SU-DHL-6 (cell line): ENCODE measurements around the gene TAF11.

Source experiments
- H2AFZ ChIP-seq: fragments of 200-600 bp; sonication (generic); 2 replicates; pipeline ENCODE4 v1.6.1; 2014; ENCODE audit warnings: low read depth, mild to moderate bottlenecking, moderate library complexity, mixed read lengths, antibody characterized with exemption, low read length; ENCODE audit not compliant: severe bottlenecking
- H3F3A ChIP-seq: fragments of 200-600 bp; shearing (Covaris generic); 2 replicates; pipeline ENCODE4 v1.6.0; 2016; ENCODE audit warnings: antibody characterized with exemption, mild to moderate bottlenecking; ENCODE audit not compliant: insufficient read depth
- H3K27ac ChIP-seq: fragments of 200-600 bp; sonication (generic); 2 replicates; pipeline ENCODE4 v1.5.1; 2016; ENCODE audit warnings: low read depth, mild to moderate bottlenecking, low read length, moderate library complexity, mixed read lengths
- H3K27me3 ChIP-seq: fragments of 200-600 bp; sonication (generic), shearing (Covaris generic); 2 replicates; pipeline ENCODE4 v1.6.0; 2014; ENCODE audit warnings: mild to moderate bottlenecking, low read length
- H3K36me3 ChIP-seq: fragments of 200-600 bp; sonication (generic); 2 replicates; pipeline ENCODE4 v1.6.1; 2014; ENCODE audit warnings: mild to moderate bottlenecking, low read length, mixed read lengths
- H3K4me2 ChIP-seq: fragments of 300-600, 200-600 bp; shearing (Covaris generic), sonication (generic); 2 replicates; pipeline ENCODE4 v1.6.0; 2014; ENCODE audit warnings: low read length, low read depth, mild to moderate bottlenecking; ENCODE audit not compliant: poor library complexity, severe bottlenecking
- H3K4me3 ChIP-seq: fragments of 200-600 bp; sonication (generic); 2 replicates; pipeline ENCODE4 v1.5.1; 2014; ENCODE audit warnings: antibody characterized with exemption, low read length, mild to moderate bottlenecking, mixed read lengths; ENCODE audit not compliant: insufficient read depth, poor library complexity, severe bottlenecking
- H3K79me2 ChIP-seq: fragments of 200-600 bp; sonication (generic); 2 replicates; pipeline ENCODE4 v1.6.1; 2014; ENCODE audit warnings: mild to moderate bottlenecking, low read length, moderate library complexity; ENCODE audit not compliant: insufficient read depth
- H3K9ac ChIP-seq: fragments of 200-600 bp; sonication (generic); 2 replicates; pipeline ENCODE4 v1.7.0; 2014; ENCODE audit warnings: mild to moderate bottlenecking, low read length
- H3K9me2 ChIP-seq: fragments of 200-600 bp; sonication (generic); replicated peaks from 2 replicates; pipeline ENCODE4 v1.6.1; 2014; ENCODE audit warnings: low read length; ENCODE audit not compliant: insufficient read depth
- H3K9me3 ChIP-seq: fragments of 200-600 bp; sonication (generic); 2 replicates; pipeline ENCODE4 v1.6.1; 2014; ENCODE audit warnings: low read length, mixed read lengths; ENCODE audit not compliant: insufficient read depth
- H4K20me1 ChIP-seq: fragments of 200-600 bp; sonication (generic); 2 replicates; pipeline ENCODE4 v1.6.1; 2014; ENCODE audit warnings: low read depth, mild to moderate bottlenecking, antibody characterized with exemption, low read length, moderate library complexity, mixed read lengths
- EZH2phosphoT487 ChIP-seq: fragments of 200-600 bp; sonication (generic), shearing (Covaris generic); conservative IDR thresholded peaks from 2 replicates; pipeline ENCODE4 v1.6.1; 2018; ENCODE audit warnings: mild to moderate bottlenecking, antibody characterized with exemption, low read length, moderate library complexity, mixed read lengths
- TF ChIP-seq, protein P1 (sequence below): fragments of 200-600 bp; sonication (generic); IDR thresholded peaks from one replicate; pipeline ENCODE4 v1.5.1; 2017; ENCODE audit warnings: antibody characterized with exemption, mild to moderate bottlenecking, low read length, moderate library complexity; ENCODE audit not compliant: insufficient read depth, poor library complexity, severe bottlenecking

Gene TAF11

DNA sequence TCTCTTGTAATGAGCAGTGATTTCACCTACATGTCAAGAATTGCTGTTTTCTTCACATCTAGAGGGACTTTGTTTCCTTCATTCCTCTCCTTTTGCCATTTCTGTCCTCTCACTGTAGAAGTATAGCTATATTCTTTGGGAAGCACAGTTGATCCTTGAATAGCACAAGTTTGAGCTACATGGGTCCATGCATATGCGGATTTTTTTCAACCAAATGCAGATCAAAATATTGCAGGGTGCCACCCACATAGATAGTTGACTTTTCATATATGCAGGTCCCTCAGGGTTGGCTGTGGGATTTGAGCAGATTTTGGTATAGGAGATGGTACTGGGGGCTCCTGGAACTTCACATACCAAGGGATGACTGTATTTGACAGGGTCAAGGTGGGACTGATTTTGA, 54.9 kb downstream of the TAF11 start:
- Histone ChIP-seq H2AFZ (no peak overlapping the region), H3K36me3 (peaks cover 30% of the 10 kb centered on the region; the same call in 1 of the 2 replicates), H3K27me3 (no peaks in the 10 kb centered on the region), H4K20me1 (no peaks in the 10 kb centered on the region), H3K9me2 (no peaks in the 10 kb centered on the region), H3K4me3 (no peak overlapping the region), H3K27ac (no peak overlapping the region), H3K79me2 (no peaks in the 10 kb centered on the region), H3F3A (no peaks in the 10 kb centered on the region), H3K9ac (no peak overlapping the region), H3K9me3 (no peaks in the 10 kb centered on the region), H3K4me2 (no peak overlapping the region)
- TF ChIP-seq, protein P1, sequence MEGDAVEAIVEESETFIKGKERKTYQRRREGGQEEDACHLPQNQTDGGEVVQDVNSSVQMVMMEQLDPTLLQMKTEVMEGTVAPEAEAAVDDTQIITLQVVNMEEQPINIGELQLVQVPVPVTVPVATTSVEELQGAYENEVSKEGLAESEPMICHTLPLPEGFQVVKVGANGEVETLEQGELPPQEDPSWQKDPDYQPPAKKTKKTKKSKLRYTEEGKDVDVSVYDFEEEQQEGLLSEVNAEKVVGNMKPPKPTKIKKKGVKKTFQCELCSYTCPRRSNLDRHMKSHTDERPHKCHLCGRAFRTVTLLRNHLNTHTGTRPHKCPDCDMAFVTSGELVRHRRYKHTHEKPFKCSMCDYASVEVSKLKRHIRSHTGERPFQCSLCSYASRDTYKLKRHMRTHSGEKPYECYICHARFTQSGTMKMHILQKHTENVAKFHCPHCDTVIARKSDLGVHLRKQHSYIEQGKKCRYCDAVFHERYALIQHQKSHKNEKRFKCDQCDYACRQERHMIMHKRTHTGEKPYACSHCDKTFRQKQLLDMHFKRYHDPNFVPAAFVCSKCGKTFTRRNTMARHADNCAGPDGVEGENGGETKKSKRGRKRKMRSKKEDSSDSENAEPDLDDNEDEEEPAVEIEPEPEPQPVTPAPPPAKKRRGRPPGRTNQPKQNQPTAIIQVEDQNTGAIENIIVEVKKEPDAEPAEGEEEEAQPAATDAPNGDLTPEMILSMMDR = no peak
- no peak for TF ChIP-seq EZH2phosphoT487

DNA sequence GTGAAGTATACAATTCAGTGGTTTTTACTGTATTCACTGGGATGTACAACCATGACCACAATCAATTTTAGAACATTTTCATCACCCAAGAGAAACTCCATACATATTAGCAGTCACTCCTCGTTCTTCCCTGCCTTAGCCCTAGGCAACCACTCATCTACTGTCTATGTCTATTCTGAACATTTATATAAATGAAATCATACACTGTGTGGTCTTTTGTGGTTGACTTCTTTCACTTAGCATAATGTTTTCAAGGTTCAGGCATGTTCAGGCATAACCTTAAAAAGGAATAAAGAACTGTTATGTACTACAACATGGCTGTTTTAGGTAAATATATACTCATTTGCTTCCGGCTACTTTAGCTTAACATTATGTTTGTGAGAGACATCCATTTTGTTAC, 58.7 kb downstream of the TAF11 start:
- peaks cover 20% of the 10 kb centered on the region for H3K36me3 ChIP-seq

More for the DNA sequence above, 58.7 kb downstream of the TAF11 start:
- TF ChIP-seq, protein P1 = no peak
- TF ChIP-seq EZH2phosphoT487 = no peak
- H3K9ac ChIP-seq = no peak overlapping the region
- H2AFZ ChIP-seq = no peak overlapping the region
- H3K9me2 ChIP-seq = no peaks in the 10 kb centered on the region
- H4K20me1 ChIP-seq = no peaks in the 10 kb centered on the region
- no peak overlapping the region for H3K27ac ChIP-seq
- H3K79me2 ChIP-seq = no peaks in the 10 kb centered on the region
- no peak overlapping the region for H3K4me3 ChIP-seq
- H3K9me3 ChIP-seq = no peaks in the 10 kb centered on the region
- H3F3A ChIP-seq = no peaks in the 10 kb centered on the region
- no peak overlapping the region for H3K4me2 ChIP-seq
- H3K27me3 ChIP-seq = no peaks in the 10 kb centered on the region
